ENCODE data around the gene IGFBP4.

DNA sequence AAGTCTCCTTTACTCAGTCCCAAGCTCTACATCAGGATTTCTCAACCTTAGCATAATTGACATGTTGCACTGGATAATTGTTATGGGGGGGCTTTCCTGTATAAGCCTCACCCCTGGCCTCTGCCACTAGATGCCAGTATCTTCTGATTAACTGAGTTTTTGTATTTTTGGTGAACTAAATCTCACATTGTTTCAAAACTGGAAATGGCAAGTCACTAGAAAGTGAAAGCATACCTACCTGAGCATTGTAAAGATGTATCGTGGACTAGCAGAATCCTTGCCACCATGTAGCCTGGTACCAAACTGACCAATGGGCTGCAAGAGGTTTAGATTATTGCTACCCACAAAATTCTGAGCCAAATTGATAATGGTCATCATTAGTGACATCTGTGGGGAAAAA lies 40.6 kb upstream of the IGFBP4 start:
- no peak for TF ChIP-seq POLR2A (IDR thresholded peaks at IDR 0.05)
- TF ChIP-seq, protein P1, sequence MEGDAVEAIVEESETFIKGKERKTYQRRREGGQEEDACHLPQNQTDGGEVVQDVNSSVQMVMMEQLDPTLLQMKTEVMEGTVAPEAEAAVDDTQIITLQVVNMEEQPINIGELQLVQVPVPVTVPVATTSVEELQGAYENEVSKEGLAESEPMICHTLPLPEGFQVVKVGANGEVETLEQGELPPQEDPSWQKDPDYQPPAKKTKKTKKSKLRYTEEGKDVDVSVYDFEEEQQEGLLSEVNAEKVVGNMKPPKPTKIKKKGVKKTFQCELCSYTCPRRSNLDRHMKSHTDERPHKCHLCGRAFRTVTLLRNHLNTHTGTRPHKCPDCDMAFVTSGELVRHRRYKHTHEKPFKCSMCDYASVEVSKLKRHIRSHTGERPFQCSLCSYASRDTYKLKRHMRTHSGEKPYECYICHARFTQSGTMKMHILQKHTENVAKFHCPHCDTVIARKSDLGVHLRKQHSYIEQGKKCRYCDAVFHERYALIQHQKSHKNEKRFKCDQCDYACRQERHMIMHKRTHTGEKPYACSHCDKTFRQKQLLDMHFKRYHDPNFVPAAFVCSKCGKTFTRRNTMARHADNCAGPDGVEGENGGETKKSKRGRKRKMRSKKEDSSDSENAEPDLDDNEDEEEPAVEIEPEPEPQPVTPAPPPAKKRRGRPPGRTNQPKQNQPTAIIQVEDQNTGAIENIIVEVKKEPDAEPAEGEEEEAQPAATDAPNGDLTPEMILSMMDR (IDR thresholded peaks at IDR 0.05): no peak

All from thyroid gland (tissue), 4 donors.